ENCODE data around the gene PRCC.

DNA sequence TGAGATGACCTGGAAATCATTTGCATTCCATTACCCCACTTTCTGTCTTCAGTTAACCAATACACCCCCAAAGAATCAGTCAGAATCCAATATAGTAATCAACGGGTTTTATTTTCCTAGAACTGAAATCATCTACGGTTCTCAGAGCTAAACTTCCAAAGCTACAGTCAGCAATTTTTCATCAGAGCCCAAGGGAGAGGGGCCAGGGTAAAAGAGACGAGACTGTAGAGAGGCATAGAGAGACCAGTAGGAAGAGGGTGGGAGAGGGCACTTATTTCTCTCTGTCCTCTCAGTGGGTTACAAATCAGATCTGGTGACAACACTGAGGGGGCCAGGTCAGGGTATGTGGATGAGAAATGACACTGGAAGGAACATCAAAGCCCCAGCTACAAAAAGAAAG is 25.3 kb upstream of the PRCC start:
- TF ChIP-seq, protein P1, sequence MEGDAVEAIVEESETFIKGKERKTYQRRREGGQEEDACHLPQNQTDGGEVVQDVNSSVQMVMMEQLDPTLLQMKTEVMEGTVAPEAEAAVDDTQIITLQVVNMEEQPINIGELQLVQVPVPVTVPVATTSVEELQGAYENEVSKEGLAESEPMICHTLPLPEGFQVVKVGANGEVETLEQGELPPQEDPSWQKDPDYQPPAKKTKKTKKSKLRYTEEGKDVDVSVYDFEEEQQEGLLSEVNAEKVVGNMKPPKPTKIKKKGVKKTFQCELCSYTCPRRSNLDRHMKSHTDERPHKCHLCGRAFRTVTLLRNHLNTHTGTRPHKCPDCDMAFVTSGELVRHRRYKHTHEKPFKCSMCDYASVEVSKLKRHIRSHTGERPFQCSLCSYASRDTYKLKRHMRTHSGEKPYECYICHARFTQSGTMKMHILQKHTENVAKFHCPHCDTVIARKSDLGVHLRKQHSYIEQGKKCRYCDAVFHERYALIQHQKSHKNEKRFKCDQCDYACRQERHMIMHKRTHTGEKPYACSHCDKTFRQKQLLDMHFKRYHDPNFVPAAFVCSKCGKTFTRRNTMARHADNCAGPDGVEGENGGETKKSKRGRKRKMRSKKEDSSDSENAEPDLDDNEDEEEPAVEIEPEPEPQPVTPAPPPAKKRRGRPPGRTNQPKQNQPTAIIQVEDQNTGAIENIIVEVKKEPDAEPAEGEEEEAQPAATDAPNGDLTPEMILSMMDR (conservative IDR thresholded peaks at IDR 0.05; ENCODE audit: low read depth, low read length), result no peak
- no peak for TF ChIP-seq EZH2 (IDR thresholded peaks at IDR 0.05; ENCODE audit: low read length, unreplicated experiment)
- TF ChIP-seq EZH2phosphoT487 (IDR thresholded peaks at IDR 0.05; ENCODE audit: borderline replicate concordance, low read length), result no peak
